Measurements from ENCODE around the gene INS. TPM values are rescaled to one million over a fixed set of nuclear protein-coding genes. Genes with fewer than 3 reads are reported as not detected.

The INS gene
- total RNA-seq, 1 experiment from 2014 or later = not detected

- Histone ChIP-seq H3K79me1 (ENCODE audit: insufficient read depth, low read depth, low read length, poor library complexity, severe bottlenecking) (no peaks in the 10 kb centered on the region), H3K56ac (ENCODE audit: insufficient read length, low read depth, low read length) (no peak overlapping the region), H3K14ac (ENCODE audit: insufficient read depth, low read length) (peak overlapping the region; percentile 27; the same call in 1 of the 2 replicates), H3K18ac (ENCODE audit: insufficient read length, low read depth, low read length) (no peak overlapping the region), H4K20me1 (ENCODE audit: control insufficient read depth, insufficient read depth, insufficient read length) (no peaks in the 10 kb centered on the region), H2BK15ac (ENCODE audit: low read depth, low read length) (no peak overlapping the region), H3K27ac (ENCODE audit: insufficient read length, low read depth, low read length) (no peak overlapping the region), H2BK20ac (ENCODE audit: low read depth, low read length, poor library complexity, severe bottlenecking) (no peak overlapping the region), H3K4me2 (ENCODE audit: insufficient read depth, insufficient read length, low read length) (no peak overlapping the region), H3K4ac (ENCODE audit: low read depth, low read length) (no peak overlapping the region), H2BK120ac (ENCODE audit: low read depth, low read length, poor library complexity, severe bottlenecking) (no peak overlapping the region), H2AK5ac (ENCODE audit: insufficient read length, low read length) (no peak overlapping the region), H3K23ac (ENCODE audit: insufficient read length, low read depth, low read length) (no peak overlapping the region), H4K5ac (ENCODE audit: insufficient read length, low read depth, low read length) (no peak overlapping the region), H3T11ph (ENCODE audit: low read length) (no peak overlapping the region), H3K27me3 (ENCODE audit: insufficient read depth, low read length) (no peaks in the 10 kb centered on the region; the same call in 1 of the 2 replicates), H2BK12ac (ENCODE audit: insufficient read length, low read depth, low read length) (no peak overlapping the region), H3K9me3 (ENCODE audit: control insufficient read depth, low read depth, low read length) (no peaks in the 10 kb centered on the region), H4K8ac (replicated peaks; ENCODE audit: insufficient read length, low read depth, low read length) (no peak overlapping the region), H2BK5ac (ENCODE audit: insufficient read length, low read length) (no peak overlapping the region), H4K91ac (ENCODE audit: insufficient read length, low read depth, low read length) (no peak overlapping the region), H3K79me2 (ENCODE audit: insufficient read depth, low read length) (no peaks in the 10 kb centered on the region), H3K4me1 (ENCODE audit: insufficient read depth, low read length) (no peaks in the 10 kb centered on the region), H2AFZ (ENCODE audit: low read length) (no peak overlapping the region), H3K23me2 (ENCODE audit: insufficient read length, low read depth, low read length, poor library complexity, severe bottlenecking) (no peaks in the 10 kb centered on the region), H3K9ac (ENCODE audit: extremely low read depth, insufficient read length, low read length) (no peak overlapping the region)
- peak overlapping the region in 1 of 2 experiments; percentile 50; a peak in 1 of 5 replicates for H3K4me3 Mint-ChIP-seq
- no peaks in the 10 kb centered on the region for H3K9me3 Mint-ChIP-seq
- H3K27me3 Mint-ChIP-seq (ENCODE audit: low read depth) = peaks cover 19% of the 10 kb centered on the region
- H3K36me3 Mint-ChIP-seq (ENCODE audit: insufficient read depth in 1 of 3, low read depth in 3 of 3) = no peaks in the 10 kb centered on the region
- no peak for DNase-seq
- WGBS (ENCODE audit: extremely low coverage, insufficient read length, low lambda C conversion rate) = no CpG with 5 or more reads among the region's 29 CpGs
- TF ChIP-seq, protein P1, sequence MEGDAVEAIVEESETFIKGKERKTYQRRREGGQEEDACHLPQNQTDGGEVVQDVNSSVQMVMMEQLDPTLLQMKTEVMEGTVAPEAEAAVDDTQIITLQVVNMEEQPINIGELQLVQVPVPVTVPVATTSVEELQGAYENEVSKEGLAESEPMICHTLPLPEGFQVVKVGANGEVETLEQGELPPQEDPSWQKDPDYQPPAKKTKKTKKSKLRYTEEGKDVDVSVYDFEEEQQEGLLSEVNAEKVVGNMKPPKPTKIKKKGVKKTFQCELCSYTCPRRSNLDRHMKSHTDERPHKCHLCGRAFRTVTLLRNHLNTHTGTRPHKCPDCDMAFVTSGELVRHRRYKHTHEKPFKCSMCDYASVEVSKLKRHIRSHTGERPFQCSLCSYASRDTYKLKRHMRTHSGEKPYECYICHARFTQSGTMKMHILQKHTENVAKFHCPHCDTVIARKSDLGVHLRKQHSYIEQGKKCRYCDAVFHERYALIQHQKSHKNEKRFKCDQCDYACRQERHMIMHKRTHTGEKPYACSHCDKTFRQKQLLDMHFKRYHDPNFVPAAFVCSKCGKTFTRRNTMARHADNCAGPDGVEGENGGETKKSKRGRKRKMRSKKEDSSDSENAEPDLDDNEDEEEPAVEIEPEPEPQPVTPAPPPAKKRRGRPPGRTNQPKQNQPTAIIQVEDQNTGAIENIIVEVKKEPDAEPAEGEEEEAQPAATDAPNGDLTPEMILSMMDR (conservative IDR thresholded peaks at IDR 0.05) = no peak
- H3K4me1 Mint-ChIP-seq = peaks cover 0 to 5% of the 10 kb centered on the region in 2 experiments; a peak in 2 of 4 replicates
- no peak overlapping the region for H3K27ac Mint-ChIP-seq
These were observed 29.1 kb upstream of the INS start for GRCh38 chr11:2189938-2190656.

All from H9 (cell line).